Measurements from ENCODE around the gene KLHL29. TPM values are rescaled to one million over a fixed set of nuclear protein-coding genes. Genes with fewer than 3 reads are reported as not detected.

Gene KLHL29
- total RNA-seq, 1 experiment from 2014 or later, result 7.7 TPM

GRCh38 chr2:23422089-23423061 is 37.4 kb downstream of the KLHL29 start:
- ChIA-PET CTCF (no interaction called here), POLR2A (no interaction called here)
- intact Hi-C loops (cut with micrococcal nuclease; ENCODE audit: unreplicated experiment), result no loop called here
- H3K36me3 ChIP-seq (ENCODE audit: control insufficient read depth, insufficient read depth, low read length), result no peaks in the 10 kb centered on the region
- no peak overlapping the region for H3K4me3 ChIP-seq (ENCODE audit: low read depth in 2 of 2, low read length in 2 of 2)
- H3K4me1 ChIP-seq (ENCODE audit: control insufficient read depth, insufficient read depth, low read length), result no peaks in the 10 kb centered on the region
- TSS peak; percentile 70 for BruUV-seq (replicated peaks)
- in situ Hi-C loops (cut with HindIII; ENCODE audit: low pct_unique_long_range_greater_than_20kb, low sequenced_read_pairs), result no loop called here
- H3K9me3 ChIP-seq (ENCODE audit: control insufficient read depth, insufficient read depth, low read depth, low read length), result no peaks in the 10 kb centered on the region
- DNase-seq (ENCODE audit: low read depth, low spot score), result no peak
- no peak for TF ChIP-seq CTCF (IDR thresholded peaks at IDR 0.05)
- no peak for TF ChIP-seq POLR2AphosphoS5 (IDR thresholded peaks at IDR 0.05; ENCODE audit: low read depth, low read length)
- TF ChIP-seq REST (IDR thresholded peaks at IDR 0.05; ENCODE audit: insufficient read depth in 1 of 2, low read depth in 2 of 2, low read length in 1 of 2), result no peak
- TF ChIP-seq SIN3A (IDR thresholded peaks at IDR 0.05; ENCODE audit: borderline replicate concordance, insufficient read depth, low read depth, low read length), result no peak
- no peak for TF ChIP-seq TCF7L2 (IDR thresholded peaks at IDR 0.05; ENCODE audit: low read depth, low read length)
- no peak overlapping the region for H3K27ac ChIP-seq (ENCODE audit: low read length)
- H3K27me3 ChIP-seq (ENCODE audit: control insufficient read depth, insufficient read depth, low read length), result no peaks in the 10 kb centered on the region
- no peak for ATAC-seq

- BruUV-seq (replicated peaks), result no TSS peak
- DNase-seq (ENCODE audit: low read depth, low spot score) (no peak), ATAC-seq (no peak)
- Histone ChIP-seq H3K4me1 (ENCODE audit: control insufficient read depth, insufficient read depth, low read length) (no peaks in the 10 kb centered on the region), H3K9me3 (ENCODE audit: control insufficient read depth, insufficient read depth, low read depth, low read length) (no peaks in the 10 kb centered on the region), H3K27me3 (ENCODE audit: control insufficient read depth, insufficient read depth, low read length) (no peaks in the 10 kb centered on the region), H3K36me3 (ENCODE audit: control insufficient read depth, insufficient read depth, low read length) (no peaks in the 10 kb centered on the region), H3K4me3 (ENCODE audit: low read depth in 2 of 2, low read length in 2 of 2) (no peak overlapping the region), H3K27ac (ENCODE audit: low read length) (no peak overlapping the region)
- ChIA-PET POLR2A (no interaction called here), CTCF (interaction anchor here (0.5 kb wide), 1 partner anchor 598 kb away, joined by 4 read pairs; no protein-coding TSS in a partner anchor)
- TF ChIP-seq POLR2AphosphoS5 (IDR thresholded peaks at IDR 0.05; ENCODE audit: low read depth, low read length) (no peak), CTCF (IDR thresholded peaks at IDR 0.05) (no peak), SIN3A (IDR thresholded peaks at IDR 0.05; ENCODE audit: borderline replicate concordance, insufficient read depth, low read depth, low read length) (no peak), REST (IDR thresholded peaks at IDR 0.05; ENCODE audit: insufficient read depth in 1 of 2, low read depth in 2 of 2, low read length in 1 of 2) (no peak), TCF7L2 (IDR thresholded peaks at IDR 0.05; ENCODE audit: low read depth, low read length) (no peak)
- in situ Hi-C loops (cut with HindIII; ENCODE audit: low pct_unique_long_range_greater_than_20kb, low sequenced_read_pairs), result no loop called here
- intact Hi-C loops (cut with micrococcal nuclease; ENCODE audit: unreplicated experiment), result no loop called here
Observed at GRCh38 chr2:23423062-23423872, 38.3 kb downstream of the KLHL29 start.

All from Panc1 (cell line).